HFFc6 (cell line): ENCODE data around the gene ETV5. TPM values are rescaled to one million over a fixed set of nuclear protein-coding genes. Genes with fewer than 3 reads are reported as not detected.

Experiments
- DNase-seq: peaks from one replicate; pipeline ENCODE4 v3.0.0-alpha.2; 2018
- H3K27ac Mint-ChIP-seq: 2 replicates; pipeline ENCODE4 v1.8.0; 2020; ENCODE audit warnings: mild to moderate bottlenecking, mixed read lengths
- H3K27me3 Mint-ChIP-seq: 2 replicates; pipeline ENCODE4 v1.8.0; 2021; ENCODE audit warnings: mild to moderate bottlenecking, moderate library complexity, mixed read lengths; ENCODE audit not compliant: insufficient read depth
- H3K36me3 Mint-ChIP-seq: 2 replicates; pipeline ENCODE4 v1.8.0; 2021; ENCODE audit warnings: low read depth, mixed read lengths
- H3K4me1 Mint-ChIP-seq: 2 replicates; pipeline ENCODE4 v1.8.0; 2020; ENCODE audit warnings: low read depth, mixed read lengths
- H3K4me3 Mint-ChIP-seq: 2 replicates; pipeline ENCODE4 v1.8.0; 2020; ENCODE audit warnings: mild to moderate bottlenecking, moderate library complexity, mixed read lengths
- H3K9me3 Mint-ChIP-seq: 2 replicates; pipeline ENCODE4 v1.8.0; 2020; ENCODE audit warnings: mild to moderate bottlenecking, mixed read lengths
- total RNA-seq, 6 experiments: library from RNA; stranded (reverse); fragmentation: NEBNext Ultra II Directional; extraction: Animal tissue kit (Norgen Biotek cat#: 25700); gene quantifications; 2 replicates in 1 of 6; 3 replicates in 5 of 6; pipeline ENCODE4 v1.2.3, GENCODE V29; 2021
- TF ChIP-seq, protein P1 (sequence below): fragments of 200-600 bp; sonication (generic); IDR thresholded peaks from 2 replicates; pipeline ENCODE4 v1.5.0; 2021; ENCODE audit warnings: antibody characterized with exemption, mild to moderate bottlenecking

ETV5 gene
- total RNA-seq, 6 experiments from 2014 or later: 48.6 to 69.3 (median 52.5) TPM

- TF ChIP-seq, protein P1, sequence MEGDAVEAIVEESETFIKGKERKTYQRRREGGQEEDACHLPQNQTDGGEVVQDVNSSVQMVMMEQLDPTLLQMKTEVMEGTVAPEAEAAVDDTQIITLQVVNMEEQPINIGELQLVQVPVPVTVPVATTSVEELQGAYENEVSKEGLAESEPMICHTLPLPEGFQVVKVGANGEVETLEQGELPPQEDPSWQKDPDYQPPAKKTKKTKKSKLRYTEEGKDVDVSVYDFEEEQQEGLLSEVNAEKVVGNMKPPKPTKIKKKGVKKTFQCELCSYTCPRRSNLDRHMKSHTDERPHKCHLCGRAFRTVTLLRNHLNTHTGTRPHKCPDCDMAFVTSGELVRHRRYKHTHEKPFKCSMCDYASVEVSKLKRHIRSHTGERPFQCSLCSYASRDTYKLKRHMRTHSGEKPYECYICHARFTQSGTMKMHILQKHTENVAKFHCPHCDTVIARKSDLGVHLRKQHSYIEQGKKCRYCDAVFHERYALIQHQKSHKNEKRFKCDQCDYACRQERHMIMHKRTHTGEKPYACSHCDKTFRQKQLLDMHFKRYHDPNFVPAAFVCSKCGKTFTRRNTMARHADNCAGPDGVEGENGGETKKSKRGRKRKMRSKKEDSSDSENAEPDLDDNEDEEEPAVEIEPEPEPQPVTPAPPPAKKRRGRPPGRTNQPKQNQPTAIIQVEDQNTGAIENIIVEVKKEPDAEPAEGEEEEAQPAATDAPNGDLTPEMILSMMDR: no peak
- Mint-ChIP-seq H3K9me3 (no peaks in the 10 kb centered on the region), H3K27ac (no peak overlapping the region), H3K36me3 (peaks cover 35% of the 10 kb centered on the region), H3K27me3 (no peaks in the 10 kb centered on the region; the same call in 1 of the 2 replicates), H3K4me3 (no peak overlapping the region), H3K4me1 (peaks cover 16% of the 10 kb centered on the region)
- no peak for DNase-seq
Observed at GRCh38 chr3:186054792-186055352, 54.0 kb downstream of the ETV5 start.

GRCh38 chr3:186053954-186054791 lies 54.7 kb downstream of the ETV5 start:
- no peak overlapping the region for H3K4me3 Mint-ChIP-seq
- peaks cover 16% of the 10 kb centered on the region for H3K4me1 Mint-ChIP-seq
- no peak overlapping the region for H3K27ac Mint-ChIP-seq
- TF ChIP-seq, protein P1: no peak
- peaks cover 36% of the 10 kb centered on the region for H3K36me3 Mint-ChIP-seq
- no peak for DNase-seq
- H3K27me3 Mint-ChIP-seq: no peaks in the 10 kb centered on the region; the same call in 1 of the 2 replicates
- H3K9me3 Mint-ChIP-seq: no peaks in the 10 kb centered on the region

- Mint-ChIP-seq H3K4me3 (no peak overlapping the region), H3K27ac (no peak overlapping the region), H3K9me3 (no peaks in the 10 kb centered on the region), H3K36me3 (peaks cover 31% of the 10 kb centered on the region), H3K27me3 (no peaks in the 10 kb centered on the region; the same call in 1 of the 2 replicates), H3K4me1 (peaks cover 3% of the 10 kb centered on the region)
- DNase-seq: no peak
- TF ChIP-seq, protein P1: no peak
Observed at GRCh38 chr3:186052096-186052840, 56.6 kb downstream of the ETV5 start.

DNA sequence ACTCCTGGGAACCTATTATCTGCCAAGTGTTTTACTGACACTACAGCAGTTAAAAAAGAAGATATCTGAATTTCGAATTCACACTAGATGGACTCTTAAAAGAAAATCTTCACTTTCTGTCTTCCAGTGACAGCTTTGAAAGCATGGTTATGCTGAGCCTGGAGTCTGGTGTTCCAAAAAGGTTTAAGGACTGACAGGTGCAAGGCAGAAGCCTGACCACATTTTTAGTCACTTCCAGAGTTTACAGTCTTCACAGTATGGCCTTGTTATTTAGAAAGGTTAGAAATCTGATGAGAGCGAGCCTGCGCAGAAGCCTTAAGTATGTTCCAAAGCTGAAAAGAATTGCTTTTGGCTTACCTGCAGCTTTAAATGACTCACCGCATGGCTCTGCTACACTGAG lies 59.9 kb downstream of the ETV5 start:
- H3K36me3 Mint-ChIP-seq: peaks cover 26% of the 10 kb centered on the region

DNA sequence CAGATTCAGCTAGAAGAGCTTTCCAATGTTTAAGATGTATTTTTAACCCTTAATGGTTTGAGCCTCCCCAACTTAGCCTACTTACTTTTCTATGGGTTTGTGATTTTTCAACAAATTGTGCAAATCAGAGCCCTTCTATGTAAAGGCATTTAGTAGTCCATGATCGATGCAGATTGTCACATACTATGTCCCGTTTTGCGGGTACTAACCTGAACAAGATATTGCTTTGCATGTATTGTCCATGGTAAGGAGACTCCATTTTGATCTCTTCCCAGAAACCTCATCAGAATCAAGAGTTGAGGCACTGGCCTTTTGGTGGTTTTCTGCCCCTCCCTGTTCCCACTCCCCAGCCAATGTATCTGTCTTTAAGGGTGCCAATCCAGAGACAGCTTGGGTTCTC lies 60.8 kb downstream of the ETV5 start:
- Mint-ChIP-seq H3K4me3 (no peak overlapping the region), H3K4me1 (no peaks in the 10 kb centered on the region), H3K27me3 (peaks cover 4% of the 10 kb centered on the region), H3K27ac (no peak overlapping the region), H3K9me3 (no peaks in the 10 kb centered on the region), H3K36me3 (peaks cover 26% of the 10 kb centered on the region)
- TF ChIP-seq, protein P1: no peak
- no peak for DNase-seq

More for the DNA sequence above, 59.9 kb downstream of the ETV5 start:
- no peak for DNase-seq
- no peak overlapping the region for H3K27ac Mint-ChIP-seq
- no peak overlapping the region for H3K4me3 Mint-ChIP-seq
- no peaks in the 10 kb centered on the region for H3K9me3 Mint-ChIP-seq
- peaks cover 3% of the 10 kb centered on the region for H3K27me3 Mint-ChIP-seq
- H3K4me1 Mint-ChIP-seq: no peaks in the 10 kb centered on the region
- TF ChIP-seq, protein P1: no peak
